IMR-90 (cell line): Measurements from ENCODE around the gene RALA. TPM values are rescaled to one million over a fixed set of nuclear protein-coding genes. Genes with fewer than 3 reads are reported as not detected.

ENCODE experiments used
- ATAC-seq: fragments of 200-7000 bp; cut with Tn5 transposase; 2 replicates; pipeline ENCODE4 v1.9.1; 2020; ENCODE audit warnings: low read depth, mild to moderate bottlenecking, moderate library complexity
- BruUV-seq: library from RNA; stranded (reverse); fragments of 400-500 nt; replicated peaks from 2 replicates; lab custom pipeline; 2021; lab: Mats Ljungman, UMichigan
- CTCF ChIA-PET: fragments of 300-600 bp; formaldehyde crosslinking; extraction: SDS; loops from one replicate; lab custom pipeline; 2021; ENCODE audit warnings: antibody characterized with exemption; lab: Yijun Ruan, JAX
- POLR2A ChIA-PET: fragments of 300-600 bp; sonication (Branson Sonifier 250); formaldehyde crosslinking; loops from one replicate; lab custom pipeline; 2022; ENCODE audit warnings: antibody characterized with exemption; ENCODE audit not compliant: unreplicated experiment; lab: Charles Lee
- DNase-seq: peaks from one replicate; pipeline ENCODE4 v3.0.0; 2013
- H2AFZ ChIP-seq: replicated peaks from 2 replicates; pipeline ENCODE3; 2013; ENCODE audit warnings: low read length, mild to moderate bottlenecking; ENCODE audit not compliant: poor library complexity
- H2AK5ac ChIP-seq: 2 replicates; pipeline ENCODE4 v1.6.1; 2013; ENCODE audit warnings: low read depth, low read length, inconsistent platforms
- H2AK9ac ChIP-seq: replicated peaks from 2 replicates; pipeline ENCODE3; 2013; ENCODE audit warnings: mild to moderate bottlenecking, low read depth, low read length, moderate library complexity; ENCODE audit not compliant: poor library complexity
- H2BK120ac ChIP-seq: 2 replicates; pipeline ENCODE4 v1.6.1; 2013; ENCODE audit warnings: low read depth, low read length, inconsistent platforms
- H2BK15ac ChIP-seq: 3 replicates; pipeline ENCODE4 v1.6.1; 2013; ENCODE audit warnings: low read depth, low read length, inconsistent platforms
- H2BK20ac ChIP-seq: 2 replicates; pipeline ENCODE4 v1.6.1; 2013; ENCODE audit warnings: low read depth, mild to moderate bottlenecking, inconsistent platforms, low read length, moderate library complexity
- H2BK5ac ChIP-seq: 2 replicates; pipeline ENCODE4 v1.6.1; 2013; ENCODE audit warnings: mild to moderate bottlenecking, low read depth, low read length, inconsistent platforms; ENCODE audit not compliant: poor library complexity, severe bottlenecking
- H3K14ac ChIP-seq: replicated peaks from 2 replicates; pipeline ENCODE4 v1.6.1; 2013; ENCODE audit warnings: low read depth, low read length, inconsistent platforms
- H3K18ac ChIP-seq: 2 replicates; pipeline ENCODE4 v1.6.1; 2013; ENCODE audit warnings: low read depth, low read length, control low read depth
- H3K23ac ChIP-seq: 2 replicates; pipeline ENCODE4 v1.6.1; 2013; ENCODE audit warnings: low read depth, low read length, inconsistent platforms
- H3K27ac ChIP-seq: 2 replicates; pipeline ENCODE4 v1.5.1; 2013; ENCODE audit warnings: mild to moderate bottlenecking, control low read depth, low read length; ENCODE audit not compliant: insufficient read depth
- H3K27me3 ChIP-seq: 2 replicates; pipeline ENCODE4 v1.6.1; 2013; ENCODE audit warnings: low read length; ENCODE audit not compliant: control insufficient read depth, insufficient read depth
- H3K36me3 ChIP-seq: 2 replicates; pipeline ENCODE4 v1.6.1; 2013; ENCODE audit warnings: low read length, mixed read lengths; ENCODE audit not compliant: control insufficient read depth, insufficient read depth
- H3K4ac ChIP-seq: 2 replicates; pipeline ENCODE4 v1.6.1; 2013; ENCODE audit warnings: low read depth, low read length, inconsistent platforms
- H3K4me1 ChIP-seq: 2 replicates; pipeline ENCODE4 v1.6.1; 2013; ENCODE audit warnings: low read length, mixed read lengths; ENCODE audit not compliant: control insufficient read depth, insufficient read depth
- H3K4me2 ChIP-seq: 2 replicates; pipeline ENCODE4 v1.6.1; 2013; ENCODE audit warnings: low read depth, mild to moderate bottlenecking, control low read depth, low read length, moderate library complexity
- H3K4me3 ChIP-seq: 2 replicates; pipeline ENCODE4 v1.5.1; 2013; ENCODE audit warnings: low read depth, mild to moderate bottlenecking, control low read depth, low read length, moderate library complexity; ENCODE audit not compliant: insufficient read depth
- H3K56ac ChIP-seq: 2 replicates; pipeline ENCODE4 v1.6.1; 2013; ENCODE audit warnings: low read length, inconsistent platforms; ENCODE audit not compliant: insufficient read depth; ENCODE audit errors: extremely low read depth
- H3K79me1 ChIP-seq, 2 experiments: 2 replicates each; pipeline ENCODE4 v1.6.1; 2013; ENCODE audit warnings: low read length in 2 of 2, inconsistent platforms in 1 of 2, low read depth in 1 of 2
- H3K9ac ChIP-seq: 2 replicates; pipeline ENCODE4 v1.6.1; 2013; ENCODE audit warnings: low read depth, low read length, control low read depth
- H3K9me1 ChIP-seq: 2 replicates; pipeline ENCODE4 v1.6.1; 2013; ENCODE audit warnings: low read length, inconsistent platforms; ENCODE audit not compliant: insufficient read depth
- H3K9me3 ChIP-seq: 2 replicates; pipeline ENCODE4 v1.6.1; 2013; ENCODE audit warnings: low read length; ENCODE audit not compliant: control insufficient read depth, insufficient read depth
- H4K20me1 ChIP-seq: 2 replicates; pipeline ENCODE4 v1.6.1; 2013; ENCODE audit warnings: low read length, inconsistent platforms; ENCODE audit not compliant: insufficient read depth
- H4K5ac ChIP-seq: 2 replicates; pipeline ENCODE4 v1.6.1; 2013; ENCODE audit warnings: mild to moderate bottlenecking, low read depth, low read length, control low read depth
- H4K8ac ChIP-seq, 2 experiments: 2 replicates each; pipeline ENCODE4 v1.6.1; 2013; ENCODE audit warnings: low read depth in 2 of 2, low read length in 2 of 2, control low read depth in 1 of 2, inconsistent platforms in 1 of 2
- H4K91ac ChIP-seq: 2 replicates; pipeline ENCODE4 v1.6.1; 2013; ENCODE audit warnings: low read depth, low read length, inconsistent platforms; ENCODE audit not compliant: insufficient read depth
- CEBPB ChIP-seq: IDR thresholded peaks from 2 replicates; pipeline ENCODE4 v1.6.1; 2012; ENCODE audit warnings: low read depth, low read length, improper control_type of control experiment
- CHD1 ChIP-seq: IDR thresholded peaks from 2 replicates; pipeline ENCODE4 v1.6.1; 2012; ENCODE audit warnings: low read depth, low read length, improper control_type of control experiment
- FOS ChIP-seq: fragments of 150-350 bp; IDR thresholded peaks from 2 replicates; pipeline ENCODE4 v1.6.1; 2016; ENCODE audit warnings: low read depth, low read length
- MAFK ChIP-seq: IDR thresholded peaks from 2 replicates; pipeline ENCODE4 v1.6.1; 2012; ENCODE audit warnings: low read depth, low read length, improper control_type of control experiment
- MAZ ChIP-seq: IDR thresholded peaks from 2 replicates; pipeline ENCODE4 v1.6.1; 2012; ENCODE audit warnings: low read depth, mild to moderate bottlenecking, low read length, improper control_type of control experiment, moderate library complexity, borderline replicate concordance
- MXI1 ChIP-seq: IDR thresholded peaks from 2 replicates; pipeline ENCODE4 v1.6.1; 2012; ENCODE audit warnings: low read depth, mild to moderate bottlenecking, low read length, moderate library complexity, borderline replicate concordance
- NFE2L2 ChIP-seq: fragments of 150-350 bp; IDR thresholded peaks from 2 replicates; pipeline ENCODE4 v1.6.1; 2016; ENCODE audit warnings: low read depth, mild to moderate bottlenecking, low read length
- POLR2A ChIP-seq: IDR thresholded peaks from 2 replicates; pipeline ENCODE4 v1.6.1; 2012; ENCODE audit warnings: mild to moderate bottlenecking, low read depth, low read length
- RAD21 ChIP-seq: IDR thresholded peaks from 2 replicates; pipeline ENCODE4 v1.6.1; 2012; ENCODE audit warnings: low read length, improper control_type of control experiment
- RCOR1 ChIP-seq: IDR thresholded peaks from 2 replicates; pipeline ENCODE4 v1.6.1; 2012; ENCODE audit warnings: mild to moderate bottlenecking, low read length, improper control_type of control experiment; ENCODE audit not compliant: insufficient replicate concordance
- RFX5 ChIP-seq: IDR thresholded peaks from 2 replicates; pipeline ENCODE4 v1.8.0; 2012; ENCODE audit warnings: low read depth, mild to moderate bottlenecking, low read length, moderate library complexity
- SMC3 ChIP-seq: fragments of 150-350 bp; IDR thresholded peaks from 2 replicates; pipeline ENCODE4 v1.6.1; 2016; ENCODE audit warnings: low read depth, mild to moderate bottlenecking, antibody characterized with exemption, low read length, moderate library complexity
- WGBS, 2 experiments: methylation state at CpG; one replicate each; pipeline versions ENCODE4 v1.1.5 to v1.1.7; 2013; ENCODE audit warnings: missing lambda C conversion rate in 2 of 2; ENCODE audit not compliant: insufficient read length in 1 of 2; ENCODE audit errors: extremely low coverage in 2 of 2; 5-methylcytosine and 5-hydroxymethylcytosine counted together
- dilution Hi-C: fragments of 300-500 bp; cut with HindIII; formaldehyde crosslinking; loops from one replicate; pipeline ENCODE4 v1.14.3; 2018; ENCODE audit warnings: low sequenced_read_pairs; ENCODE audit not compliant: unreplicated experiment
- in situ Hi-C: fragments of 300-500 bp; cut with MboI; formaldehyde crosslinking; loops from 3 replicates; pipeline ENCODE4 v1.14.3; 2019; ENCODE audit warnings: low sequenced_read_pairs, inconsistent platforms, mixed read lengths
- intact Hi-C: fragments of 100-400 bp; cut with micrococcal nuclease; formaldehyde crosslinking; loops from 2 replicates; pipeline ENCODE4 v1.10.0; 2022
- polyA plus RNA-seq, 3 experiments: library from polyadenylated mRNA; depleted of rRNA; stranded (reverse); fragments of >200 nt; gene quantifications; 2 replicates each; pipeline ENCODE4 v1.2.3, GENCODE V29; 2012; ENCODE audit warnings: low replicate concordance in 1 of 3
- total RNA-seq: library from RNA; depleted of rRNA; stranded (reverse); fragments of >200 nt; gene quantifications from 2 replicates; pipeline ENCODE4 v1.2.3, GENCODE V29; 2012
- TF ChIP-seq, protein P1 (sequence below): fragments of 150-350 bp; IDR thresholded peaks from 2 replicates; pipeline ENCODE4 v1.6.1; 2016; ENCODE audit warnings: low read depth, mild to moderate bottlenecking, low read length, moderate library complexity, borderline replicate concordance
- TF ChIP-seq, protein P2 (sequence below): fragments of 150-350 bp; IDR thresholded peaks from 2 replicates; pipeline ENCODE4 v1.6.1; 2017; ENCODE audit warnings: mild to moderate bottlenecking, antibody characterized with exemption, low read length, low read depth
- TF ChIP-seq, protein P3 (sequence below): conservative IDR thresholded peaks from 2 replicates; pipeline ENCODE4 v1.5.1; 2012; ENCODE audit warnings: mild to moderate bottlenecking, low read depth, low read length, improper control_type of control experiment

The RALA gene
- total and polyA plus RNA-seq, 2 of the 4 experiments (the other 2 are of a cell fraction): 7.7 to 20.5 TPM

DNA sequence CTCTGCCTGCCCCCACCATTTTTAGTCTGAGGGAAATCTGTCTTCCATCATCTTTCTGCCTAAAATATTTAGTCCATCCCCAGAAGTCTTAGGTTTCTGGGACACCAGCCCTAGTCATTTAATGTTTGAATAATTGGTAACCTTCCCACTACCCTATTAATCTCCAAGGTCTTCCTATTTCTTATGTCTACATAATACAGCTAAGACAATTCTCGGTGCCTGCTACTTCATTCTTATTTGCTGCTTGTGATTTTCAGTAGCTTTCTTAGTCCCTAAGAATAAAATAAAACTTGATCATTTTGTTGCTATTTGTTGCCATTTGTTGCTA, 11.1 kb downstream of the RALA start:
- ChIA-PET CTCF (no interaction called here), POLR2A (no interaction called here)
- no TSS peak for BruUV-seq

More for the DNA sequence above, 11.1 kb downstream of the RALA start:
- no peak overlapping the region for H2AK5ac ChIP-seq
- H3K4ac ChIP-seq: no peak overlapping the region
- no peak overlapping the region for H2BK120ac ChIP-seq
- WGBS, 2 experiments: no CpG with 5 or more reads among the region's 1 CpG
- dilution Hi-C loops: no loop called here
- no peak overlapping the region for H3K27ac ChIP-seq
- no peak overlapping the region for H2BK5ac ChIP-seq
- H3K36me3 ChIP-seq: peaks cover 6% of the 10 kb centered on the region
- TF ChIP-seq MXI1 (no peak), CHD1 (no peak), RCOR1 (no peak), RAD21 (no peak), NFE2L2 (no peak), FOS (no peak), CEBPB (no peak), MAFK (no peak), MAZ (no peak), SMC3 (no peak), RFX5 (no peak), POLR2A (no peak)
- TF ChIP-seq, protein P1, sequence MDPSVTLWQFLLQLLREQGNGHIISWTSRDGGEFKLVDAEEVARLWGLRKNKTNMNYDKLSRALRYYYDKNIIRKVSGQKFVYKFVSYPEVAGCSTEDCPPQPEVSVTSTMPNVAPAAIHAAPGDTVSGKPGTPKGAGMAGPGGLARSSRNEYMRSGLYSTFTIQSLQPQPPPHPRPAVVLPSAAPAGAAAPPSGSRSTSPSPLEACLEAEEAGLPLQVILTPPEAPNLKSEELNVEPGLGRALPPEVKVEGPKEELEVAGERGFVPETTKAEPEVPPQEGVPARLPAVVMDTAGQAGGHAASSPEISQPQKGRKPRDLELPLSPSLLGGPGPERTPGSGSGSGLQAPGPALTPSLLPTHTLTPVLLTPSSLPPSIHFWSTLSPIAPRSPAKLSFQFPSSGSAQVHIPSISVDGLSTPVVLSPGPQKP: no peak
- TF ChIP-seq, protein P2, sequence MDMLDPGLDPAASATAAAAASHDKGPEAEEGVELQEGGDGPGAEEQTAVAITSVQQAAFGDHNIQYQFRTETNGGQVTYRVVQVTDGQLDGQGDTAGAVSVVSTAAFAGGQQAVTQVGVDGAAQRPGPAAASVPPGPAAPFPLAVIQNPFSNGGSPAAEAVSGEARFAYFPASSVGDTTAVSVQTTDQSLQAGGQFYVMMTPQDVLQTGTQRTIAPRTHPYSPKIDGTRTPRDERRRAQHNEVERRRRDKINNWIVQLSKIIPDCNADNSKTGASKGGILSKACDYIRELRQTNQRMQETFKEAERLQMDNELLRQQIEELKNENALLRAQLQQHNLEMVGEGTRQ: no peak
- TF ChIP-seq, protein P3, sequence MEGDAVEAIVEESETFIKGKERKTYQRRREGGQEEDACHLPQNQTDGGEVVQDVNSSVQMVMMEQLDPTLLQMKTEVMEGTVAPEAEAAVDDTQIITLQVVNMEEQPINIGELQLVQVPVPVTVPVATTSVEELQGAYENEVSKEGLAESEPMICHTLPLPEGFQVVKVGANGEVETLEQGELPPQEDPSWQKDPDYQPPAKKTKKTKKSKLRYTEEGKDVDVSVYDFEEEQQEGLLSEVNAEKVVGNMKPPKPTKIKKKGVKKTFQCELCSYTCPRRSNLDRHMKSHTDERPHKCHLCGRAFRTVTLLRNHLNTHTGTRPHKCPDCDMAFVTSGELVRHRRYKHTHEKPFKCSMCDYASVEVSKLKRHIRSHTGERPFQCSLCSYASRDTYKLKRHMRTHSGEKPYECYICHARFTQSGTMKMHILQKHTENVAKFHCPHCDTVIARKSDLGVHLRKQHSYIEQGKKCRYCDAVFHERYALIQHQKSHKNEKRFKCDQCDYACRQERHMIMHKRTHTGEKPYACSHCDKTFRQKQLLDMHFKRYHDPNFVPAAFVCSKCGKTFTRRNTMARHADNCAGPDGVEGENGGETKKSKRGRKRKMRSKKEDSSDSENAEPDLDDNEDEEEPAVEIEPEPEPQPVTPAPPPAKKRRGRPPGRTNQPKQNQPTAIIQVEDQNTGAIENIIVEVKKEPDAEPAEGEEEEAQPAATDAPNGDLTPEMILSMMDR: no peak
- no peaks in the 10 kb centered on the region for H3K27me3 ChIP-seq
- H3K9ac ChIP-seq: no peak overlapping the region
- no peak overlapping the region for H3K23ac ChIP-seq
- ATAC-seq (no peak), DNase-seq (no peak)
- H3K9me3 ChIP-seq: no peaks in the 10 kb centered on the region
- no peak overlapping the region for H3K18ac ChIP-seq
- H2AK9ac ChIP-seq: no peak overlapping the region
- no peak overlapping the region for H2BK20ac ChIP-seq
- no peak overlapping the region for H4K91ac ChIP-seq
- H3K56ac ChIP-seq: no peak overlapping the region
- no peak overlapping the region for H2AFZ ChIP-seq
- no peak overlapping the region for H4K5ac ChIP-seq
- peaks cover 6% of the 10 kb centered on the region for H3K4me1 ChIP-seq
- no peak overlapping the region for H2BK15ac ChIP-seq
- no peak overlapping the region for H3K4me2 ChIP-seq
- in situ Hi-C loops: no loop called here
- H3K14ac ChIP-seq: no peak overlapping the region
- intact Hi-C loops: no loop called here
- H4K8ac ChIP-seq: no peak overlapping the region
- H3K79me1 ChIP-seq: peaks cover 22 to 71% of the 10 kb centered on the region in 2 experiments
- H3K4me3 ChIP-seq: no peak overlapping the region
- peaks cover 69% of the 10 kb centered on the region for H4K20me1 ChIP-seq
- peaks cover 26% of the 10 kb centered on the region for H3K9me1 ChIP-seq
